ENCODE data around the gene TIPIN. TPM values are rescaled to one million over a fixed set of nuclear protein-coding genes. Genes with fewer than 3 reads are reported as not detected.

TIPIN gene
- total RNA-seq, 2 experiments from 2014 or later, result 3.7 to 3.9 TPM

DNA sequence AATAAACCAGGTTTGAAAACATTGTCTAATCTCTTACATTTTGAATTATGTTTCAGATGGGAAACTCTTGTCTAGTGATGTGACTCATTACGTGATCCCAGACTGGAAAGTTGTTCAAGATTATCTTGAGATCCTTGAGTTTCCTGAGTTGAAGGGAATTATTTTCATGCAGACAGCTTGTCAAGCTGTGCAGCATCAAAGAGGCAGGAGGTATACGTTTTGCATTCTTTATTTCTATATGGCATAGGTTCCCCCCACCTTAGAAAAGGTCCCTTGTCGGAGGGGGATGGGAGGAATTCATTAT is 61.6 kb downstream of the TIPIN start:
- intact Hi-C loops (cut with DNase I, micrococcal nuclease), result loop anchor here (5.0 to 10.0 kb wide), 3 partner anchors 62 to 410 kb away; partner anchors contain the start of genes MAP2K1 (in 1 of the 2) and TIPIN (in 1 of the 2)
- ChIA-PET CTCF (no interaction called here), POLR2A (interaction anchor here (1.1 to 1.5 kb wide), 4 partner anchors 109 to 426 kb away, joined by 3 to 12 read pairs (median 10); partner anchors contain the start of genes RAB11A, RPL4 and ZWILCH)
- Mint-ChIP-seq H3K4me3 (peak overlapping the region; percentile 86), H3K36me3 (ENCODE audit: low read depth) (peaks cover 31% of the 10 kb centered on the region), H3K27ac (peak overlapping the region; percentile 91), H3K4me1 (ENCODE audit: low read depth) (peaks cover 49% of the 10 kb centered on the region), H3K9me3 (no peaks in the 10 kb centered on the region), H3K27me3 (no peaks in the 10 kb centered on the region)
- DNase-seq (no peak), ATAC-seq (ENCODE audit: poor library complexity) (no peak)
- H3K27me3 ChIP-seq (ENCODE audit: control insufficient read depth in 1 of 2, insufficient read depth in 2 of 2, low read length in 2 of 2), result no peaks in the 10 kb centered on the region
- no peak overlapping the region for H3K27ac ChIP-seq (ENCODE audit: low read depth in 1 of 2, low read length in 2 of 2)
- TF ChIP-seq CTCF (IDR thresholded peaks at IDR 0.05), result no peak
- no peak overlapping the region for H3K4me3 ChIP-seq (ENCODE audit: low read length)
- no peaks in the 10 kb centered on the region for H3K9me3 ChIP-seq (ENCODE audit: control insufficient read depth in 1 of 2, insufficient read depth in 1 of 2, low read length in 2 of 2)
- peaks cover 12% of the 10 kb centered on the region for H3K36me3 ChIP-seq (ENCODE audit: insufficient read depth, low read length)
- peaks cover 33% of the 10 kb centered on the region for H3K4me1 ChIP-seq (ENCODE audit: insufficient read depth, low read length)

GRCh38 chr15:66294157-66294931 is 62.1 kb downstream of the TIPIN start:
- Histone ChIP-seq H3K27ac (ENCODE audit: low read depth in 1 of 2, low read length in 2 of 2) (peak overlapping the region; percentile 80 to 86), H3K36me3 (ENCODE audit: insufficient read depth, low read length) (peaks cover 12% of the 10 kb centered on the region), H3K9me3 (ENCODE audit: control insufficient read depth in 1 of 2, insufficient read depth in 1 of 2, low read length in 2 of 2) (no peaks in the 10 kb centered on the region), H3K27me3 (ENCODE audit: control insufficient read depth in 1 of 2, insufficient read depth in 2 of 2, low read length in 2 of 2) (no peaks in the 10 kb centered on the region), H3K4me1 (ENCODE audit: insufficient read depth, low read length) (peaks cover 33% of the 10 kb centered on the region), H3K4me3 (ENCODE audit: low read length) (peak overlapping the region; percentile 75)
- peaks cover 28% of the 10 kb centered on the region for H3K36me3 Mint-ChIP-seq (ENCODE audit: low read depth)
- peak overlapping the region; percentile 86 for H3K4me3 Mint-ChIP-seq
- ChIA-PET POLR2A (interaction anchor here (0.6 to 1.5 kb wide), 9 partner anchors 8 to 425 kb away, joined by 3 to 12 read pairs (median 3); partner anchors contain the start of genes RAB11A, RPL4, TIPIN and ZWILCH), CTCF (no interaction called here)
- H3K4me1 Mint-ChIP-seq (ENCODE audit: low read depth), result peaks cover 49% of the 10 kb centered on the region
- ATAC-seq (ENCODE audit: poor library complexity) (peak; percentile 29), DNase-seq (peak in 5 of 14 experiments; percentile 5 to 54 (median 52))
- H3K27ac Mint-ChIP-seq, result peak overlapping the region; percentile 91
- no peaks in the 10 kb centered on the region for H3K9me3 Mint-ChIP-seq
- no peaks in the 10 kb centered on the region for H3K27me3 Mint-ChIP-seq
- TF ChIP-seq CTCF (IDR thresholded peaks at IDR 0.05), result no peak
- intact Hi-C loops (cut with DNase I, micrococcal nuclease), result loop anchor here (5.0 to 10.0 kb wide), 3 partner anchors 63 to 410 kb away; partner anchors contain the start of genes MAP2K1 (in 1 of the 2) and TIPIN (in 1 of the 2)

- no peaks in the 10 kb centered on the region for H3K9me3 Mint-ChIP-seq
- ATAC-seq (ENCODE audit: poor library complexity) (peak; percentile 72), DNase-seq (peak; percentile 36 to 86 (median 58))
- POLR2A ChIA-PET, result interaction anchor here (0.6 to 1.9 kb wide), 12 partner anchors 9 to 425 kb away, joined by 3 to 12 read pairs (median 5); partner anchors contain the start of genes MAP2K1, RAB11A, RPL4 and SNAPC5
- CTCF ChIA-PET, result interaction anchor here (0.9 to 2.2 kb wide), 2 partner anchors 93 to 205 kb away, joined by 3 to 13 read pairs; partner anchors contain the start of gene SNAPC5
- no peaks in the 10 kb centered on the region for H3K27me3 Mint-ChIP-seq
- peak within 1 kb of the TSS; percentile 97 for H3K27ac Mint-ChIP-seq
- H3K27ac ChIP-seq (ENCODE audit: low read depth in 1 of 2, low read length in 2 of 2), result peak within 1 kb of the TSS; percentile 80 to 93
- peaks cover 6% of the 10 kb centered on the region for H3K36me3 ChIP-seq (ENCODE audit: insufficient read depth, low read length)
- peak within 1 kb of the TSS; percentile 92 for H3K4me3 Mint-ChIP-seq
- H3K4me1 ChIP-seq (ENCODE audit: insufficient read depth, low read length), result peaks cover 33% of the 10 kb centered on the region
- TF ChIP-seq CTCF (IDR thresholded peaks at IDR 0.05), result no peak
- H3K27me3 ChIP-seq (ENCODE audit: control insufficient read depth in 1 of 2, insufficient read depth in 2 of 2, low read length in 2 of 2), result no peaks in the 10 kb centered on the region
- peak within 1 kb of the TSS; percentile 75 for H3K4me3 ChIP-seq (ENCODE audit: low read length)
- H3K4me1 Mint-ChIP-seq (ENCODE audit: low read depth), result peaks cover 49% of the 10 kb centered on the region
- intact Hi-C loops (cut with DNase I, micrococcal nuclease), result loop anchor here (2.0 to 10.0 kb wide), 4 partner anchors 64 to 409 kb away; partner anchors contain the start of genes MAP2K1 (in 1 of the 2), SNAPC5 (in 1 of the 2) and TIPIN (in 1 of the 2)
- peaks cover 21% of the 10 kb centered on the region for H3K36me3 Mint-ChIP-seq (ENCODE audit: low read depth)
- no peaks in the 10 kb centered on the region for H3K9me3 ChIP-seq (ENCODE audit: control insufficient read depth in 1 of 2, insufficient read depth in 1 of 2, low read length in 2 of 2)
These were observed 62.9 kb downstream of the TIPIN start, which contains the start of gene DIS3L for GRCh38 chr15:66293419-66294156. DIS3L (plus strand) TSS chr15:66293568; CDS start chr15:66293597, 29 bp downstream.

Data from CD4-positive, alpha-beta T cell (primary cell).